G401.6 (cell line): ENCODE data around the gene WNK1.
"Not testable (repeated sequence)": the region's sequence is repeated elsewhere in the genome, so short reads cannot be mapped to it uniquely, and the experiment has no call there.

Experiments
- FAIRE-seq: peaks from 2 replicates; lab custom pipeline; 2012; peaks lifted over from hg19 to GRCh38; lab: Jason Lieb, UNC

Gene WNK1

DNA sequence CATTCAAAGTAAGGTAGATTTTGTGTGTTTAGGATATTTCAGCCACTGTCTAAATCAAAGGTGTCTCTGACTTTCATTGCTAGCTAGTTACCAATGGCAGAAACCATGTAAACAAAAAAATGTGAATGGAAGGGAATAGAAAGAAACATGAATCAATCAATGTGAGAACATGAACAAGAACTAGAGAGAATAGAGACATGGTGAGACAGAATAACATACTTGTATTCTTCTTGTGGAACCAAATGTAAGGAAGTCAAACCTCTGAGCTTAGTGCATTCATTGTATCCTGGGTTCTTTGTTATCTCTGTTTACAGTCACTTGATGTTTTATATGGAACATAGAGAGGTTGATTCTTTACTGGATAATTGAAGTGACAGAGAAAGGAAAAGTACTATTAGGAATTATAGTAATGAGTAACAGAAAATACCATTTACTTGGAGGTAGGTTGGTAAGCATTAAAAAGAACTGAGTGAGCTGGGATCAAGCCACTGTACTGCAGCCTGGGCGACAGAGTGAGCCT, 2.6 kb upstream of the WNK1 start:
- no peak for FAIRE-seq

GRCh38 chr12:750366-751191, 1.8 kb upstream of the WNK1 start:
- FAIRE-seq: no peak

DNA sequence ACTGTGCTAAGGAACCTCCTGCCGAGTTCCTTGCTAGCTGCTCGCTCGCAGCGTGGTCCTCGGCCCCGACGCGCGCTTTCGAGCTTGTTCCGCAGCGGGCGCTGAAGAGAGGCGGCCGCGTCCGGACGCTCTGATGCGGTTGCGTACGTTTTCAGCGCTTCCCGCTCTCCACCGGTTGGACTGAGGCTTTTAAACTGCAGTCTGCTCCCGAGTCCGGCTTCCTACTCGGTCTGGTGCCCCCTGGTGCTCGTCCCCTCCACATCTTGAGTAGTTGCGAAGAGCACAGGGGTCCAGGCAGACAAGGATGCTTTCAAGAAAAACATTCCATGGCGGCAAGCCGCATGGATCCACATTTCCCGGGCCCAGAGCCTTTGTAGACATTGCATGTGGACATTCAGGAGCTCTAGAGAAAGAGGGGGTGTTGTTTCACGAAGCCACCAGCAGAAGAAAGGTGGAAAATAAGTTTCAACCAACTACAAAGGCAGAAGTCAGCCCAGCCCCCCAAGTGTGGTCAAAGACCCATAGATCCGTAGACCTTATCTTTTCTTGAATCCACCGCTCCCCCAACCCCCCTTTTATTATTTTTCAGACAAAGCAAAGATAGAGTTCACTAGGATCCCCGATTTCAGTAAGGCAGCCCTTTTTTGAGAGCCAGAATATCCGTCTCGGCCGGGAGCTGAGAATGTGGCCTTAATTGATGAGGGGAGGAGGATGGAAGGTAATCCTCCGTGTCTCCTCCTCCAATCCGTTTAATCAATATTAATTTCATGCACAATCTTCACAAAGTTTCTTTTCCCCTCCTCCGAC, 984 bp upstream of the WNK1 start:
- FAIRE-seq: peak; percentile 98

DNA sequence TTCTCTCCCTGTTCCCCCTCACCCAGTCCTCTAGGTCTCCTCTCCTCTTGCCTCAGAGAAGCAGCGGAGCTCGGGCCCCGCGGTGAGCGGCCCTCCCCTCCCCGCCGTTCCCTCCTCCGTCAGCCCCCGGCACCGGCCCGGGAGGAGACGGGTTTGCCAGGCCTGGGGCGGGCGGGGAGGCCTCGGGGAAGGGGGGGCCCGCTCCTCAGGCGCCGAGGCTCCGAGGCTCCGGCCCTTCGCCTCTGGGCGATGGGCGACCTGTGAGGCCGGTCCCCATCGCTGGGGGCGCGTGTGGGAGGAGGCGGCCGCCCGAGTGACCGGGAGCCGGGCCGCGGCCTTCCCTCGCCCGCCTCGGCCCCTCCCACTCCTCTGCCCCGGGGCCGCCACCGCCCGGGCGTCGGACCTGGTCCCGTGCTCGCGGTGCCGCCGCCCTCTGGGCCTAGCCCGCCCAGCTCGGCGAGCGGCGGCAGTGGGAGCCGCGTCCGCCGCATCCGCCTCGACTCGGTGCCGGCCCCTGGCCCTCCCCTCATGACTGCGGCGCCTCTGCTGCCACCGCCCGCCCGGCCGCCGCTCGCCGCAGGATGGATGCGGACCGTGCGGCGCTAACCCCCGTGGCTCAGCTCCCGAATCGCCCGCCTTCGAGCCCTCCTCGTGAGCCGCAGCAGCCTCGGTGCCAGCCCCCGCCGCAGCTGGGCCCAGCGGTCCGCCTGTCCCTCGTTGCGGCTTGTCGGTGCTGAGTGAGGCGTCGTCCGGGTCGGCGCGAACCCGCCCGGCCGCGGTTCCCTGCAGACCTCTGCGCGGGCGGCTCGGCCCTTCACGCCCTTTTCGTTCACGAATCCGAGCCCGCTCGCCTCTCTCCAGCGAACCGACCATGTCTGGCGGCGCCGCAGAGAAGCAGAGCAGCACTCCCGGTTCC, 574 bp downstream of the WNK1 start:
- FAIRE-seq: no peak

DNA sequence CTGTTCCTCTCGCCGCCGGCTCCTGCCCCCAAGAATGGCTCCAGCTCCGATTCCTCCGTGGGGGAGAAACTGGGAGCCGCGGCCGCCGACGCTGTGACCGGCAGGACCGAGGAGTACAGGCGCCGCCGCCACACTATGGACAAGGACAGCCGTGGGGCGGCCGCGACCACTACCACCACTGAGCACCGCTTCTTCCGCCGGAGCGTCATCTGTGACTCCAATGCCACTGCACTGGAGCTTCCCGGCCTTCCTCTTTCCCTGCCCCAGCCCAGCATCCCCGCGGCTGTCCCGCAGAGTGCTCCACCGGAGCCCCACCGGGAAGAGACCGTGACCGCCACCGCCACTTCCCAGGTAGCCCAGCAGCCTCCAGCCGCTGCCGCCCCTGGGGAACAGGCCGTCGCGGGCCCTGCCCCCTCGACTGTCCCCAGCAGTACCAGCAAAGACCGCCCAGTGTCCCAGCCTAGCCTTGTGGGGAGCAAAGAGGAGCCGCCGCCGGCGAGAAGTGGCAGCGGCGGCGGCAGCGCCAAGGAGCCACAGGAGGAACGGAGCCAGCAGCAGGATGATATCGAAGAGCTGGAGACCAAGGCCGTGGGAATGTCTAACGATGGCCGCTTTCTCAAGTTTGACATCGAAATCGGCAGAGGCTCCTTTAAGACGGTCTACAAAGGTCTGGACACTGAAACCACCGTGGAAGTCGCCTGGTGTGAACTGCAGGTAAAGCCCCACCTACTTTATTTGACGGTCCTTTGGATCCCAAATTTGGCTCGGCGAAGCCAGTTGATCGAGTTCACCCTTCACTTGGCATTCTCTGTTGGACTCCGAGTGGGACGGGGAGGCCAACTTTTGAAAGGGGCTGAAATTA, 1.5 kb downstream of the WNK1 start:
- FAIRE-seq: no peak

DNA sequence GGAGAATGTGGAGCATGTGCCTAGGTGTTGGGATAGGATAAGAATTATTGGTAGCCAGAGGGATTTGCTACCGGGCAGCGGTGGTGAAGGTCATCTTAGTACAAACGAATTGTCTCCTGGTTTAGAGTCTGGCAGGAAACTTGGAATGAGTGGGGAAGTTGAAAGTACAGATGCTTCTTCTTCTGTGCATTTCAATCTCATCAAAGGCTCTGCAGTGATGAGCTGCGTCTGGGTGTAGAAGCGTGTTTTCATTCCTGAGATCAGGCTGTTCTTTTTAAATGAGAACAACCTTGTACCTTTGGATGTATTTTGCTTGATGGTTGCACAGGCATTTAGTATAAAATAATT, 2.1 kb downstream of the WNK1 start:
- no peak for FAIRE-seq

- FAIRE-seq: peak; percentile 49
These were observed 2.6 kb downstream of the WNK1 start for GRCh38 chr12:754851-755562.

GRCh38 chr12:759628-760027, 7.2 kb downstream of the WNK1 start:
- FAIRE-seq: no peak

- FAIRE-seq: peak; percentile 75
These were observed 8.9 kb downstream of the WNK1 start for GRCh38 chr12:761256-761655.

DNA sequence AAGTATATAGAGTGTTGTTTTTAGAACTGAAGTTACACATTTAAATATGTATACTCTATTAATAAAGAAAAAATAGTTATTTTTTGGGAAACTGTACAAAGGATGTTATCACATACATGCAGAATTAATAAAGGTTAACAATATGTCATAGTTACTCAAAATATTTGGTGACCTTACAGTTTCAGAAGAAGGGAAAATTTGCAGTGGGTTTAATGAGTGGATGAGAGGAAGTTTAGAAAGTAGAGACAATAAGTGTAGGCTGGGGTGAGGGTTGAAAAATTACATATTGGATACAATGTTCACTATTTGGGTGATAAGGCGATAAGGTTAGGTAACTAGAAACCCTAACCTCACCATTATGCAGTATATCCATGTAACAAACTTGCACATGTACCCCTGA, 13.5 kb downstream of the WNK1 start:
- FAIRE-seq: no peak

GRCh38 chr12:768434-768833, 16.1 kb downstream of the WNK1 start:
- no peak for FAIRE-seq

GRCh38 chr12:770479-770878, 18.1 kb downstream of the WNK1 start:
- FAIRE-seq: peak; percentile 71

DNA sequence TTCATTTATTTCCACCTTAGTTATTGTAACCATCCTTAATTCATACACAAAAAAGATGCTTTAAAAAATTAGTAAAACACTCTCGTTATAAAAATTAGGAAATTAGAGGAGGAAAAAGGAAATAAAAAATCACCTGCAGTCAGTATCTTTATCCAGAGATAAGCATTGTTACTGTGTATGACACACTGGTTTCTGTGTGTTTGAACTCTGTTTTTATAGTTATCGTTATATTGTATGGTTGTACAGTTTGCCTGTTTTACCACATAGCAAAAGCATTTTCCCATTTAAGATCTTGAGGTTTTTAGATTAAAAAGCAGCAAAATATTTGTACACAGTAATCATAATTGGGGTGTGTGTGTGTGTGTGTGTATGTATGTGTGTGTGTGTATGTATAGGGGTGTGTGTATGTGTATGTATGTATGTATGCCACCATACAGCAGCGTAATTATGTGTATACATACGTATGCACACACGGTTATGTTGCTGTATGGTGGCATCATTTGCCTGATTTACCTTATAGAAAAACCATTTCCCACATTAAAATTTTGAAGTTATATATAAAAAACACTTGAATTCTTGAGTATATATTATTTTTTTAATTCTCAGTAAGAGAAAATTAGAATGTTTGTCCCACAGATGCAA, 19.8 kb downstream of the WNK1 start:
- FAIRE-seq: peak; percentile 40

- no peak for FAIRE-seq
These were observed 21.8 kb downstream of the WNK1 start for GRCh38 chr12:774051-774614.

GRCh38 chr12:775973-776771, 23.8 kb downstream of the WNK1 start:
- FAIRE-seq: not testable (repeated sequence)

- FAIRE-seq: peak; percentile 55
These were observed 24.5 kb downstream of the WNK1 start for GRCh38 chr12:776772-777373.

DNA sequence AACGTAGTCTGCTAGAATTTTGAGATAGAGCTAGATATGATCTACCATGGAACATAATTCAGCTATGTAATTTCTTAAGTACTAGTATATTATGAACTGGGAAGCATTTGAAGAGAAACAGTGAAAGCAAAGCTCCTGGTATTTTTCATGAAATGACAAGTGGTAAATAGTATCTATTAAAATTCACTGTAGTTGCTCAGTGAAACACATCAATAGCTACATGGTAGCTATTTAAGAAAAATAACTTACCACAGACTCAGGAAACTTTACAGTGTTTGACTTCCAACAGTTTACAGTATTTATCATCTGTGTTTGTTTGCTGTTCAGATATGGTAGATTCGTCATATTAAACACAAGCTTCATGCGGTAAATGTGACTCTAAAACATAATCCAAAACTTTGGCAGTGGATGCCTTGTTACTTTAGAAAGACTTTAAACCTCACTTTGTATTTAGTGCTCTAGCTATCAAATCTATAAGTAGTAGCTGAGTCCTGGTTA, 25.2 kb downstream of the WNK1 start:
- no peak for FAIRE-seq

DNA sequence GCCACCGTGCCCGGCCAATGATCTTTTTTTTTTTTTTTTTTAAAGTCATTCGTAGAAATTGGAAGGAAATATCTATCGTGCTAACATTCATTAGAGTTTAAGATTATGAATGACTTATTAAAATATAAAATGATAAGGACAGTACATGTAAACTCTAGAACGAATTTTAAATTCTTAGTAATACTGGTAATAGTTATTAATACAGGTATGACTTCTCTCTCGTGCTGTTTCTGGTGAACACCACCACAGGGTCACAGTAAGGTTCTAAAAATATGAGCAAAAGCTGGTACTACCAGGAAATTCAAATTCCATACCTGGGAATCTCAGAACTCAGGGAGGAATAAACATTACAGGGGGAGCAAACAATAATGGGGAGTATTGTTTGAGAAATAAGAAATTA, 26.2 kb downstream of the WNK1 start:
- FAIRE-seq: no peak
